A549 treated with CORT108297 at 1 μM for 4 hours (cell line): ENCODE results near the gene KRTAP20-4. TPM values are rescaled to one million over a fixed set of nuclear protein-coding genes. Genes with fewer than 3 reads are reported as not detected.

ENCODE experiments used
- total RNA-seq: library from RNA; stranded (reverse); fragments of 200-300 nt; extraction: Qiagen RNA extraction; gene quantifications from 5 replicates; pipeline ENCODE4 v1.2.3, GENCODE V29; 2022

KRTAP20-4 gene
- not detected in 5 replicates for total RNA-seq

GRCh38 chr21:30620522-30620921 is at the start of gene KRTAP20-4:
TSS of gene KRTAP20-4 (plus strand) at chr21:30620627.

GRCh38 chr21:30590297-30590696 is 30.1 kb upstream of the KRTAP20-4 start, which contains the start of gene KRTAP22-2:
TSS of gene KRTAP22-2 (minus strand) at chr21:30590397.

GRCh38 chr21:30592140-30592539 is 28.3 kb upstream of the KRTAP20-4 start, which contains the start of gene KRTAP6-3:
TSS of gene KRTAP6-3 (plus strand) at chr21:30592440. CDS start at chr21:30592446, 6 bp downstream.

GRCh38 chr21:30598802-30599201 is 21.6 kb upstream of the KRTAP20-4 start, which contains the start of gene KRTAP6-2:
TSS of gene KRTAP6-2 (minus strand) at chr21:30598902. CDS start at chr21:30598874, 28 bp downstream.

GRCh38 chr21:30600787-30601186 is 19.6 kb upstream of the KRTAP20-4 start, which contains the start of gene KRTAP22-1:
TSS of gene KRTAP22-1 (plus strand) at chr21:30601087.

GRCh38 chr21:30613836-30614235 is 6.6 kb upstream of the KRTAP20-4 start, which contains the start of gene KRTAP6-1:
TSS of gene KRTAP6-1 (minus strand) at chr21:30613930. CDS start at chr21:30613904, 26 bp downstream.

GRCh38 chr21:30616125-30616524 is 4.3 kb upstream of the KRTAP20-4 start, which contains the start of gene KRTAP20-1:
TSS of gene KRTAP20-1 (plus strand) at chr21:30616425. CDS start at chr21:30616455, 30 bp downstream.

GRCh38 chr21:30634906-30635305 is 14.5 kb downstream of the KRTAP20-4 start, which contains the start of gene KRTAP20-2:
TSS of gene KRTAP20-2 (plus strand) at chr21:30635206. CDS start at chr21:30635264, 58 bp downstream.

GRCh38 chr21:30642564-30642963 is 22.1 kb downstream of the KRTAP20-4 start, which contains the start of gene KRTAP20-3:
TSS of gene KRTAP20-3 (plus strand) at chr21:30642864.

Other genes starting within 250 kb of the KRTAP20-4 start
- not detected in 5 replicates for gene KRTAP13-2, start 248.4 kb upstream of the KRTAP20-4 start, total RNA-seq
- not detected in 5 replicates for gene KRTAP13-1, start 224.6 kb upstream of the KRTAP20-4 start, total RNA-seq
- not detected in 5 replicates for gene KRTAP13-3, start 194.7 kb upstream of the KRTAP20-4 start, total RNA-seq
- not detected in 5 replicates for gene KRTAP13-4, start 190.4 kb upstream of the KRTAP20-4 start, total RNA-seq
- gene KRTAP15-1, start 180.4 kb upstream of the KRTAP20-4 start, total RNA-seq: not detected in 5 replicates
- not detected in 5 replicates for gene KRTAP19-1, start 140.3 kb upstream of the KRTAP20-4 start, total RNA-seq
- gene KRTAP19-2, start 133.2 kb upstream of the KRTAP20-4 start, total RNA-seq: not detected in 5 replicates
- not detected in 5 replicates for gene KRTAP19-3, start 128.6 kb upstream of the KRTAP20-4 start, total RNA-seq
- gene KRTAP19-4, start 123.5 kb upstream of the KRTAP20-4 start, total RNA-seq: not detected in 5 replicates
- gene KRTAP19-5, start 118.5 kb upstream of the KRTAP20-4 start, total RNA-seq: not detected in 5 replicates
- not detected in 5 replicates for gene KRTAP19-6, start 78.8 kb upstream of the KRTAP20-4 start, total RNA-seq
- gene KRTAP19-7, start 59.3 kb upstream of the KRTAP20-4 start, total RNA-seq: not detected in 5 replicates
- gene KRTAP22-2, start 30.2 kb upstream of the KRTAP20-4 start, total RNA-seq: not detected in 5 replicates
- gene KRTAP6-3, start 28.2 kb upstream of the KRTAP20-4 start, total RNA-seq: not detected in 5 replicates
- not detected in 5 replicates for gene KRTAP6-2, start 21.7 kb upstream of the KRTAP20-4 start, total RNA-seq
- gene KRTAP22-1, start 19.5 kb upstream of the KRTAP20-4 start, total RNA-seq: not detected in 5 replicates
- not detected in 5 replicates for gene KRTAP6-1, start 6.7 kb upstream of the KRTAP20-4 start, total RNA-seq
- not detected in 5 replicates for gene KRTAP20-1, start 4.2 kb upstream of the KRTAP20-4 start, total RNA-seq
- gene KRTAP20-2, start 14.6 kb downstream of the KRTAP20-4 start, total RNA-seq: not detected in 5 replicates
- not detected in 5 replicates for gene KRTAP20-3, start 22.2 kb downstream of the KRTAP20-4 start, total RNA-seq
- not detected in 5 replicates for gene KRTAP21-3, start 98.2 kb downstream of the KRTAP20-4 start, total RNA-seq
- not detected in 5 replicates for gene KRTAP21-2, start 126.6 kb downstream of the KRTAP20-4 start, total RNA-seq
- not detected in 5 replicates for gene KRTAP21-1, start 134.8 kb downstream of the KRTAP20-4 start, total RNA-seq
- gene KRTAP8-1, start 192.6 kb downstream of the KRTAP20-4 start, total RNA-seq: not detected in 5 replicates
- not detected in 5 replicates for gene KRTAP7-1, start 209.1 kb downstream of the KRTAP20-4 start, total RNA-seq